ENCODE measurements around the gene GKAP1.

- no peak for TF ChIP-seq CTCF (IDR thresholded peaks at IDR 0.05)
- TF ChIP-seq ZFX (IDR thresholded peaks at IDR 0.05; ENCODE audit: borderline replicate concordance) = no peak
Measured at GRCh38 chr9:83749706-83750105, 67.9 kb downstream of the GKAP1 start.
